ENCODE results near the gene SPP1. TPM values are rescaled to one million over a fixed set of nuclear protein-coding genes. Genes with fewer than 3 reads are reported as not detected.

SPP1 gene
- total RNA-seq, 4 donors from 2014 or later = 1.4 to 13.6 (median 6.0) TPM; not detected in 1

- in situ Hi-C loops (cut with MboI; ENCODE audit: low sequenced_read_pairs in 4 of 4) (loop anchor here in 2 of 4 donors (10.0 kb wide), 1 partner anchor 123 kb away; no protein-coding TSS in a partner anchor), intact Hi-C loops (cut with DNase I; ENCODE audit: low total_unique reads) (no loop called here)
- TF ChIP-seq POLR2A (IDR thresholded peaks at IDR 0.05) (no peak), CTCF (IDR thresholded peaks at IDR 0.05 in 4 of 5, conservative IDR thresholded peaks at IDR 0.05 in 1 of 5) (no peak)
- H3K4me3 ChIP-seq = no peak overlapping the region
- H3K4me1 ChIP-seq = peaks cover 0 to 3% of the 10 kb centered on the region in 2 donors
- no peaks in the 10 kb centered on the region for H3K36me3 ChIP-seq
- DNase-seq (no peak), ATAC-seq (no peak)
- no peaks in the 10 kb centered on the region for H3K27me3 ChIP-seq
- H3K27ac ChIP-seq = no peak overlapping the region
- H3K9me3 ChIP-seq = no peaks in the 10 kb centered on the region
Measured at GRCh38 chr4:87977521-87978278, 2.2 kb downstream of the SPP1 start.

GRCh38 chr4:87978681-87979080 lies 3.2 kb downstream of the SPP1 start:
- H3K27me3 ChIP-seq = no peaks in the 10 kb centered on the region
- no peaks in the 10 kb centered on the region for H3K9me3 ChIP-seq
- intact Hi-C loops (cut with DNase I; ENCODE audit: low total_unique reads) (no loop called here), in situ Hi-C loops (cut with MboI; ENCODE audit: low sequenced_read_pairs in 4 of 4) (loop anchor here in 2 of 4 donors (10.0 kb wide), 1 partner anchor 124 kb away; no protein-coding TSS in a partner anchor)
- DNase-seq (no peak), ATAC-seq (no peak)
- no peak for TF ChIP-seq POLR2A (IDR thresholded peaks at IDR 0.05)
- TF ChIP-seq CTCF (IDR thresholded peaks at IDR 0.05 in 4 of 5, conservative IDR thresholded peaks at IDR 0.05 in 1 of 5) = no peak
- no peak overlapping the region for H3K27ac ChIP-seq
- H3K4me1 ChIP-seq = no peaks in the 10 kb centered on the region
- no peaks in the 10 kb centered on the region for H3K36me3 ChIP-seq
- no peak overlapping the region for H3K4me3 ChIP-seq

- no peaks in the 10 kb centered on the region for H3K9me3 ChIP-seq
- H3K4me1 ChIP-seq = no peaks in the 10 kb centered on the region
- no peak overlapping the region for H3K4me3 ChIP-seq
- ATAC-seq (no peak), DNase-seq (no peak)
- in situ Hi-C loops (cut with MboI; ENCODE audit: low sequenced_read_pairs in 4 of 4) = loop anchor here in 2 of 4 donors (10.0 kb wide), 1 partner anchor 125 kb away; no protein-coding TSS in a partner anchor
- TF ChIP-seq CTCF (IDR thresholded peaks at IDR 0.05 in 4 of 5, conservative IDR thresholded peaks at IDR 0.05 in 1 of 5) (no peak), POLR2A (IDR thresholded peaks at IDR 0.05) (no peak)
- intact Hi-C loops (cut with DNase I; ENCODE audit: low total_unique reads) = no loop called here
- H3K27ac ChIP-seq = no peak overlapping the region
- no peaks in the 10 kb centered on the region for H3K36me3 ChIP-seq
- no peaks in the 10 kb centered on the region for H3K27me3 ChIP-seq
Measured at GRCh38 chr4:87979810-87980209, 4.3 kb downstream of the SPP1 start.

- no peak for TF ChIP-seq POLR2A (IDR thresholded peaks at IDR 0.05)
- TF ChIP-seq CTCF (IDR thresholded peaks at IDR 0.05 in 4 of 5, conservative IDR thresholded peaks at IDR 0.05 in 1 of 5) = no peak
Measured at GRCh38 chr4:87981486-87981885, 6.0 kb downstream of the SPP1 start.

More at GRCh38 chr4:87981486-87981885, 6.0 kb downstream of the SPP1 start:
- no peaks in the 10 kb centered on the region for H3K27me3 ChIP-seq
- H3K36me3 ChIP-seq = no peaks in the 10 kb centered on the region
- ATAC-seq (no peak), DNase-seq (no peak)
- no peak overlapping the region for H3K4me3 ChIP-seq
- H3K4me1 ChIP-seq = no peaks in the 10 kb centered on the region
- in situ Hi-C loops (cut with MboI; ENCODE audit: low sequenced_read_pairs in 4 of 4) (no loop called here), intact Hi-C loops (cut with DNase I; ENCODE audit: low total_unique reads) (no loop called here)
- no peak overlapping the region for H3K27ac ChIP-seq
- H3K9me3 ChIP-seq = no peaks in the 10 kb centered on the region

Data from gastrocnemius medialis (tissue), 4 donors.